ENCODE results near the gene ADCY10.
"Not testable (repeated sequence)": the region's sequence is repeated elsewhere in the genome, so short reads cannot be mapped to it uniquely, and the experiment has no call there.

Gene ADCY10

GRCh38 chr1:167913895-167914496 lies at the start of gene ADCY10:
ADCY10 (minus strand) TSS chr1:167914134; CDS start chr1:167905140, 8,994 bp downstream.
- DNase-seq: no peak

- no peak for DNase-seq
Observed at GRCh38 chr1:167957710-167958109, 43.8 kb upstream of the ADCY10 start.

GRCh38 chr1:167955915-167956314 lies 42.0 kb upstream of the ADCY10 start:
- DNase-seq: no peak

GRCh38 chr1:167950569-167950968 lies 36.6 kb upstream of the ADCY10 start:
- no peak for DNase-seq

GRCh38 chr1:167949785-167950184 lies 35.9 kb upstream of the ADCY10 start:
- no peak for DNase-seq

- no peak for DNase-seq
Observed at GRCh38 chr1:167947733-167948132, 33.8 kb upstream of the ADCY10 start.

GRCh38 chr1:167943541-167943940 lies 29.6 kb upstream of the ADCY10 start:
- DNase-seq: no peak

GRCh38 chr1:167940264-167940663 lies 26.3 kb upstream of the ADCY10 start:
- no peak for DNase-seq

GRCh38 chr1:167938080-167938636 lies 24.2 kb upstream of the ADCY10 start:
- DNase-seq: no peak

GRCh38 chr1:167937709-167938010 lies 23.7 kb upstream of the ADCY10 start:
- DNase-seq: no peak

GRCh38 chr1:167936930-167937708 lies 23.2 kb upstream of the ADCY10 start, which contains the start of gene MPC2:
MPC2 (minus strand) TSS chr1:167937072; CDS start chr1:167935841, 1,231 bp downstream.
- DNase-seq: peak; percentile 53

GRCh38 chr1:167936068-167936929 lies 22.4 kb upstream of the ADCY10 start, which contains the start of gene DCAF6:
DCAF6 (plus strand) TSS chr1:167936683; CDS start chr1:167936912, 229 bp downstream.
- peak; percentile 97 for DNase-seq

- peak; percentile 40 for DNase-seq
Observed at GRCh38 chr1:167935216-167936067, 21.5 kb upstream of the ADCY10 start.

GRCh38 chr1:167934426-167935215 lies 20.7 kb upstream of the ADCY10 start:
- DNase-seq: no peak

- no peak for DNase-seq
Observed at GRCh38 chr1:167933788-167934187, 19.9 kb upstream of the ADCY10 start.

GRCh38 chr1:167929725-167930124 lies 15.8 kb upstream of the ADCY10 start:
- no peak for DNase-seq

- DNase-seq: not testable (repeated sequence)
Observed at GRCh38 chr1:167928919-167929318, 15.0 kb upstream of the ADCY10 start.

- no peak for DNase-seq
Observed at GRCh38 chr1:167928457-167928852, 14.5 kb upstream of the ADCY10 start.

- no peak for DNase-seq
Observed at GRCh38 chr1:167927046-167927754, 13.3 kb upstream of the ADCY10 start.

- no peak for DNase-seq
Observed at GRCh38 chr1:167926486-167926997, 12.6 kb upstream of the ADCY10 start.

Data from stimulated activated CD4-positive, alpha-beta T cell treated with anti-CD3 and anti-CD28 coated beads, Interleukin-1b, Interleukin-23, amount 100 ng/mL, for 48 hours (primary cell).